GM12875 (cell line): ENCODE data around the gene APCDD1L.

ENCODE experiments used
- H3K4me3 ChIP-seq: one replicate; pipeline ENCODE4 v1.5.1; 2011; ENCODE audit warnings: low read depth, low read length, control low read depth
- CTCF ChIP-seq: IDR thresholded peaks from 2 replicates; pipeline ENCODE4 v1.5.1; 2011; ENCODE audit warnings: low read depth, mild to moderate bottlenecking, control low read depth, inconsistent platforms, low read length, moderate library complexity, borderline replicate concordance; ENCODE audit not compliant: insufficient read depth

APCDD1L gene

GRCh38 chr20:58494923-58495622 is 20.1 kb downstream of the APCDD1L start:
- TF ChIP-seq CTCF: no peak
- H3K4me3 ChIP-seq: no peak overlapping the region

- no peak for TF ChIP-seq CTCF
- no peak overlapping the region for H3K4me3 ChIP-seq
Measured at GRCh38 chr20:58492795-58493524, 22.2 kb downstream of the APCDD1L start.

- no peak for TF ChIP-seq CTCF
- H3K4me3 ChIP-seq: no peak overlapping the region
Measured at GRCh38 chr20:58492074-58492718, 23.0 kb downstream of the APCDD1L start.

- no peak overlapping the region for H3K4me3 ChIP-seq
- no peak for TF ChIP-seq CTCF
Measured at GRCh38 chr20:58486207-58486606, 29.0 kb downstream of the APCDD1L start.

GRCh38 chr20:58485393-58485792 is 29.8 kb downstream of the APCDD1L start:
- no peak overlapping the region for H3K4me3 ChIP-seq
- no peak for TF ChIP-seq CTCF

GRCh38 chr20:58483470-58483869 is 31.7 kb downstream of the APCDD1L start:
- no peak for TF ChIP-seq CTCF
- H3K4me3 ChIP-seq: no peak overlapping the region
